H1 (cell line): ENCODE data around the gene PTK6. TPM values are rescaled to one million over a fixed set of nuclear protein-coding genes. Genes with fewer than 3 reads are reported as not detected.

ENCODE experiments used
- CTCF ChIA-PET: fragments of 300-600 bp; sonication (Branson Sonifier 250); formaldehyde crosslinking; loops from one replicate; lab custom pipeline; 2021; ENCODE audit not compliant: partially characterized antibody; lab: Charles Lee
- POLR2A ChIA-PET: fragments of 300-600 bp; sonication (Branson Sonifier 250); formaldehyde crosslinking; loops from one replicate; lab custom pipeline; 2021; ENCODE audit warnings: inconsistent platforms; ENCODE audit not compliant: partially characterized antibody; lab: Charles Lee
- DNase-seq, 2 experiments: peaks; one replicate each; pipeline versions ENCODE4 v3.0.0 to v3.0.0-alpha.2; 2010 to 2022; ENCODE audit warnings: low spot score in 2 of 2, low read depth in 1 of 2, mixed read lengths in 1 of 2
- FAIRE-seq: peaks from 2 replicates; lab custom pipeline; 2011; peaks lifted over from hg19 to GRCh38; lab: Jason Lieb, UNC
- H2AFZ ChIP-seq: 2 replicates; pipeline ENCODE4 v1.8.1; 2012; ENCODE audit warnings: low read length, inconsistent platforms
- H2AK5ac ChIP-seq: 2 replicates; pipeline ENCODE4 v1.6.1; 2013; ENCODE audit warnings: low read depth, low read length
- H2BK120ac ChIP-seq: replicated peaks from 2 replicates; pipeline ENCODE3; 2013; ENCODE audit warnings: low read depth, low read length, inconsistent platforms
- H2BK12ac ChIP-seq: 2 replicates; pipeline ENCODE4 v1.6.1; 2013; ENCODE audit warnings: low read depth, low read length
- H2BK15ac ChIP-seq: 2 replicates; pipeline ENCODE4 v1.6.1; 2013; ENCODE audit warnings: low read length
- H2BK20ac ChIP-seq: 2 replicates; pipeline ENCODE4 v1.6.1; 2013; ENCODE audit warnings: low read length
- H2BK5ac ChIP-seq: 2 replicates; pipeline ENCODE4 v1.6.1; 2013; ENCODE audit warnings: low read depth, low read length
- H3K14ac ChIP-seq: 2 replicates; pipeline ENCODE4 v1.6.1; 2013; ENCODE audit warnings: inconsistent platforms; ENCODE audit not compliant: insufficient read length
- H3K18ac ChIP-seq: 2 replicates; pipeline ENCODE4 v1.6.1; 2013; ENCODE audit warnings: low read length; ENCODE audit errors: extremely low read depth
- H3K23ac ChIP-seq: 2 replicates; pipeline ENCODE4 v1.6.1; 2013; ENCODE audit warnings: inconsistent platforms; ENCODE audit not compliant: insufficient read length
- H3K23me2 ChIP-seq: 2 replicates; pipeline ENCODE4 v1.6.1; 2013; ENCODE audit warnings: low read depth, low read length
- H3K27ac ChIP-seq: 2 replicates; pipeline ENCODE4 v1.6.1; 2011; ENCODE audit warnings: low read depth, low read length, inconsistent platforms
- H3K27me3 ChIP-seq, 4 experiments: replicated peaks in 1 of 4; 1 replicate in 1 of 4; 2 replicates in 3 of 4; pipeline versions ENCODE4 v1.6.1 to v1.8.1; 2011 to 2013; ENCODE audit warnings: low read length in 3 of 4, mild to moderate bottlenecking in 3 of 4, inconsistent platforms in 2 of 4, mixed read lengths in 2 of 4, moderate library complexity in 1 of 4; ENCODE audit not compliant: control insufficient read depth in 3 of 4, insufficient read depth in 3 of 4; ENCODE audit errors: extremely low read depth in 1 of 4
- H3K36me3 ChIP-seq, 4 experiments: 2 replicates each; pipeline versions ENCODE4 v1.6.1 to v1.8.1; 2011 to 2013; ENCODE audit warnings: mild to moderate bottlenecking in 4 of 4, low read length in 3 of 4, moderate library complexity in 2 of 4, control low read depth in 1 of 4, inconsistent platforms in 1 of 4; ENCODE audit not compliant: insufficient read depth in 4 of 4, control insufficient read depth in 2 of 4
- H3K4ac ChIP-seq: replicated peaks from 2 replicates; pipeline ENCODE3; 2013; ENCODE audit warnings: low read length, low read depth, mixed read lengths, inconsistent platforms; ENCODE audit not compliant: insufficient read length
- H3K4me1 ChIP-seq, 4 experiments: replicated peaks in 1 of 4; 1 replicate in 1 of 4; 2 replicates in 3 of 4; pipeline versions ENCODE4 v1.6.1 to v1.8.1; 2011 to 2013; ENCODE audit warnings: low read length in 3 of 4, inconsistent platforms in 2 of 4, mixed read lengths in 1 of 4; ENCODE audit not compliant: insufficient read depth in 4 of 4, control insufficient read depth in 3 of 4
- H3K4me2 ChIP-seq, 2 experiments: 2 replicates each; pipeline versions ENCODE4 v1.6.1 to v1.8.1; 2011 to 2013; ENCODE audit warnings: low read depth in 2 of 2, low read length in 2 of 2, control low read depth in 1 of 2, inconsistent platforms in 1 of 2, mild to moderate bottlenecking in 1 of 2; ENCODE audit not compliant: insufficient read depth in 1 of 2
- H3K4me3 ChIP-seq, 4 experiments: fragments of 200-600, 300-600 bp in 1 of 4; sonication (generic), shearing (Covaris generic), sonication (Bioruptor Twin) in 1 of 4; 2 replicates each; pipeline versions ENCODE4 v1.5.1 to v1.8.1; 2011 to 2016; ENCODE audit warnings: low read length in 4 of 4, low read depth in 3 of 4, control low read depth in 2 of 4, inconsistent platforms in 2 of 4, mild to moderate bottlenecking in 2 of 4, mixed read lengths in 1 of 4, moderate library complexity in 1 of 4; ENCODE audit not compliant: insufficient read depth in 2 of 4; ENCODE audit errors: extremely low read depth in 1 of 4
- H3K56ac ChIP-seq: replicated peaks from 2 replicates; pipeline ENCODE3; 2013; ENCODE audit warnings: low read depth, mild to moderate bottlenecking, mixed read lengths, low read length, inconsistent platforms; ENCODE audit not compliant: insufficient read length
- H3K79me1 ChIP-seq: 2 replicates; pipeline ENCODE4 v1.6.1; 2013; ENCODE audit warnings: low read depth, low read length, control low read depth
- H3K79me2 ChIP-seq, 2 experiments: 2 replicates each; pipeline versions ENCODE4 v1.6.1 to v1.8.1; 2012 to 2013; ENCODE audit warnings: low read length in 2 of 2, mild to moderate bottlenecking in 2 of 2, inconsistent platforms in 1 of 2; ENCODE audit not compliant: insufficient read depth in 2 of 2, control insufficient read depth in 1 of 2
- H3K9ac ChIP-seq, 4 experiments: replicated peaks in 1 of 4; 1 replicate in 1 of 4; 2 replicates in 3 of 4; pipeline versions ENCODE4 v1.6.1 to v1.8.1; 2011 to 2013; ENCODE audit warnings: low read depth in 3 of 4, low read length in 3 of 4, control low read depth in 2 of 4, mild to moderate bottlenecking in 2 of 4, moderate library complexity in 2 of 4, inconsistent platforms in 1 of 4; ENCODE audit errors: extremely low read depth in 1 of 4
- H3K9me3 ChIP-seq, 2 experiments: 2 replicates each; pipeline versions ENCODE4 v1.6.1 to v1.8.1; 2012 to 2013; ENCODE audit warnings: mild to moderate bottlenecking in 2 of 2, moderate library complexity in 2 of 2, control low read depth in 1 of 2, inconsistent platforms in 1 of 2, low read depth in 1 of 2, low read length in 1 of 2, mixed read lengths in 1 of 2; ENCODE audit not compliant: insufficient read depth in 2 of 2
- H4K20me1 ChIP-seq, 2 experiments: replicated peaks in 1 of 2; 2 replicates each; pipeline versions ENCODE3 to v1.8.1; 2011 to 2013; ENCODE audit warnings: inconsistent platforms in 2 of 2, low read length in 2 of 2, mild to moderate bottlenecking in 1 of 2; ENCODE audit not compliant: insufficient read depth in 2 of 2, control insufficient read depth in 1 of 2
- H4K5ac ChIP-seq: 2 replicates; pipeline ENCODE4 v1.6.1; 2013; ENCODE audit warnings: low read length, low read depth, mixed read lengths, inconsistent platforms; ENCODE audit not compliant: insufficient read length
- H4K8ac ChIP-seq: 2 replicates; pipeline ENCODE4 v1.8.0; 2013; ENCODE audit warnings: mild to moderate bottlenecking, moderate library complexity, low read length, inconsistent platforms; ENCODE audit not compliant: insufficient read depth; ENCODE audit errors: extremely low read depth
- H4K91ac ChIP-seq: replicated peaks from 2 replicates; pipeline ENCODE3; 2013; ENCODE audit warnings: low read length, mixed read lengths, inconsistent platforms; ENCODE audit not compliant: insufficient read length
- ASH2L ChIP-seq: fragments of 200-600, 300-600 bp; sonication (generic); IDR thresholded peaks from one replicate; pipeline ENCODE4 v1.7.1; 2017; ENCODE audit warnings: low read length
- BCL11A ChIP-seq, 2 experiments: IDR thresholded peaks; one replicate each; pipeline ENCODE4 v1.6.1; 2011; ENCODE audit warnings: low read depth in 2 of 2, low read length in 2 of 2, mild to moderate bottlenecking in 2 of 2
- CBX5 ChIP-seq: fragments of 300-800, 300-1000 bp; sonication (generic); IDR thresholded peaks from 2 replicates; pipeline ENCODE4 v1.7.1; 2016; ENCODE audit warnings: antibody characterized with exemption, low read length, low read depth
- FOSL1 ChIP-seq: IDR thresholded peaks from 2 replicates; pipeline ENCODE4 v1.6.1; 2011; ENCODE audit warnings: mild to moderate bottlenecking, low read depth, low read length, moderate library complexity; ENCODE audit not compliant: insufficient read depth
- NANOG ChIP-seq: IDR thresholded peaks from 2 replicates; pipeline ENCODE4 v1.6.1; 2011; ENCODE audit warnings: low read length, low read depth, mild to moderate bottlenecking, inconsistent platforms; ENCODE audit not compliant: insufficient read depth, poor library complexity, severe bottlenecking
- RXRA ChIP-seq: IDR thresholded peaks from 2 replicates; pipeline ENCODE4 v1.6.1; 2011; ENCODE audit warnings: low read depth, mild to moderate bottlenecking, low read length, moderate library complexity; ENCODE audit not compliant: insufficient read depth
- SIN3A ChIP-seq, 2 experiments: IDR thresholded peaks in 1 of 2; conservative IDR thresholded peaks in 1 of 2; 2 replicates each; pipeline ENCODE4 v1.6.1; 2011 to 2012; ENCODE audit warnings: low read length in 2 of 2, improper control_type of control experiment in 1 of 2, low read depth in 1 of 2, mild to moderate bottlenecking in 1 of 2
- SIRT6 ChIP-seq: IDR thresholded peaks from one replicate; pipeline ENCODE4 v1.7.1; 2012; ENCODE audit warnings: low read length, inconsistent platforms
- SP4 ChIP-seq: IDR thresholded peaks from 2 replicates; pipeline ENCODE4 v1.6.1; 2012; ENCODE audit warnings: low read length, inconsistent platforms
- USF2 ChIP-seq: IDR thresholded peaks from 2 replicates; pipeline ENCODE4 v1.6.1; 2011; ENCODE audit warnings: low read length, improper control_type of control experiment
- WGBS, 2 experiments: shearing (Covaris generic) in 1 of 2; methylation state at CpG; one replicate each; pipeline versions ENCODE4 v1.1.6 to v1.1.7; 2013 to 2015; ENCODE audit warnings: low lambda C conversion rate in 2 of 2, mixed read lengths in 2 of 2, inconsistent platforms in 1 of 2, low coverage in 1 of 2, missing lambda C conversion rate in 1 of 2; ENCODE audit not compliant: insufficient replicate concordance in 2 of 2, insufficient coverage in 1 of 2, insufficient read length in 1 of 2; ENCODE audit errors: extremely low coverage in 1 of 2, missing lambda C conversion rate in 1 of 2; 5-methylcytosine and 5-hydroxymethylcytosine counted together
- polyA plus RNA-seq, 7 experiments: library from polyadenylated mRNA; depleted of rRNA in 3 of 7; stranded (reverse) in 5 of 7; unstranded in 2 of 7; fragments of >200 nt in 5 of 7; fragments of 200-250 nt in 2 of 7; gene quantifications; 1 replicate in 5 of 7; 2 replicates in 1 of 7; 4 replicates in 1 of 7; pipeline versions ENCODE4 v1.2.1 to v1.2.3, GENCODE V29; 2011 to 2013; ENCODE audit warnings: missing spikeins in 2 of 7, mixed read lengths in 2 of 7
- total RNA-seq: library from RNA; stranded (reverse); fragmentation: NEBNext Ultra II Directional; extraction: Animal tissue kit (Norgen Biotek cat#: 25700); gene quantifications from 2 replicates; pipeline ENCODE4 v1.2.1, GENCODE V29; 2021

PTK6 gene
- total and polyA plus RNA-seq, 2 of the 8 experiments (the other 6 are each of a cell fraction or from before 2014, with no cell fraction given) = 0.12 to 0.19 TPM

DNA sequence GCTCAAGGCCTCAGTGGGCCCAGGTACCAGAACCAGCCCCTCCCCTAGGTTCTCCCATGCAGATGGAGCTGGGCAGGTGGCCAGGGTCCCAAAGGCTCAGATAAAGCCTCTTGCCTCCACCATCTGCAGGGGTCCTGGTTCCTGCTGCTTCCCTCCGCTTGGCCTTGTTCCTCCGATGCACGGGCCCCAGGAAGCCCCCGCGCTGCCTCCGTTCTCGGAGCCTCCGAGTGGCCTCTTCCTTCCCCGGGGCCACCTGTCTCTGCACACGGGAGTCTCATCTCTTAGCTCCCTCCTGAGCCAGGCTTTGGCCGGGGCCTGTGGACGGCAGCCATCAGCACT, 1.9 kb upstream of the PTK6 start:
- no peaks in the 10 kb centered on the region for H3K27me3 ChIP-seq
- H3K18ac ChIP-seq = no peak overlapping the region
- H3K14ac ChIP-seq = no peak overlapping the region
- H3K56ac ChIP-seq = no peak overlapping the region
- no peak for FAIRE-seq
- no peak for DNase-seq
- H4K5ac ChIP-seq = no peak overlapping the region
- peak overlapping the region; percentile 10 for H3K4ac ChIP-seq
- no peak overlapping the region for H3K4me2 ChIP-seq
- no peak overlapping the region for H2AFZ ChIP-seq
- POLR2A ChIA-PET = interaction anchor here (1.1 to 3.7 kb wide), 3 partner anchors 17 to 42 kb away, joined by 3 to 26 read pairs (median 4); partner anchors contain the start of gene PPDPF
- no peak overlapping the region for H2AK5ac ChIP-seq
- no peak overlapping the region for H4K8ac ChIP-seq
- H3K9ac ChIP-seq = no peak overlapping the region
- no peaks in the 10 kb centered on the region for H3K79me2 ChIP-seq
- no peak for TF ChIP-seq SIRT6
- TF ChIP-seq SIN3A (conservative IDR thresholded peaks at IDR 0.05 in 1 of 2, IDR thresholded peaks at IDR 0.05 in 1 of 2; ENCODE audit: low read depth in 1 of 2, low read length in 2 of 2) = no peak
- TF ChIP-seq ASH2L = no peak
- TF ChIP-seq BCL11A (IDR thresholded peaks at IDR 0.05; ENCODE audit: low read depth in 2 of 2, low read length in 2 of 2) = no peak
- TF ChIP-seq NANOG = no peak
- TF ChIP-seq CBX5 = no peak
- TF ChIP-seq FOSL1 = no peak
- no peak for TF ChIP-seq USF2
- no peak for TF ChIP-seq RXRA
- no peak for TF ChIP-seq SP4
- WGBS, 2 experiments = 93% methylated on average over 12 of the region's 12 CpGs; no CpG with 5 or more reads in 1 of the 2 experiments
- no peak overlapping the region for H2BK5ac ChIP-seq
- no peak overlapping the region for H2BK15ac ChIP-seq
- no peak overlapping the region for H2BK20ac ChIP-seq
- H3K23me2 ChIP-seq = no peaks in the 10 kb centered on the region
- CTCF ChIA-PET = interaction anchor here (0.6 to 4.2 kb wide), 30 partner anchors 8 to 637 kb away, joined by 3 to 22 read pairs (median 5); partner anchors contain the start of genes FNDC11 and PPDPF
- no peaks in the 10 kb centered on the region for H4K20me1 ChIP-seq
- no peaks in the 10 kb centered on the region for H3K9me3 ChIP-seq
- H3K4me1 ChIP-seq = peaks cover 0 to 17% (median 3%) of the 10 kb centered on the region in 4 experiments; a peak in 5 of 7 replicates
- no peak overlapping the region for H2BK120ac ChIP-seq
- no peak overlapping the region for H4K91ac ChIP-seq
- H2BK12ac ChIP-seq = no peak overlapping the region
- H3K79me1 ChIP-seq = no peaks in the 10 kb centered on the region
- H3K4me3 ChIP-seq = no peak overlapping the region
- no peak overlapping the region for H3K27ac ChIP-seq
- H3K23ac ChIP-seq = no peak overlapping the region
- H3K36me3 ChIP-seq = no peaks in the 10 kb centered on the region
